GM23248 (cell line): ENCODE measurements around the gene RETREG1. TPM values are rescaled to one million over a fixed set of nuclear protein-coding genes. Genes with fewer than 3 reads are reported as not detected.

Experiments used
- DNase-seq: peaks from one replicate; pipeline ENCODE4 v3.0.0-alpha.2; 2015
- H2AFZ ChIP-seq: fragments of 200-600 bp; sonication (generic); 2 replicates; pipeline ENCODE4 v1.6.1; 2016; ENCODE audit warnings: antibody characterized with exemption
- H3F3A ChIP-seq: fragments of 200-600 bp; sonication (generic); 2 replicates; pipeline ENCODE4 v1.6.1; 2016; ENCODE audit warnings: mild to moderate bottlenecking, antibody characterized with exemption, mixed run types; ENCODE audit not compliant: insufficient read depth
- H3K27ac ChIP-seq: fragments of 200-600 bp; sonication (generic); 2 replicates; pipeline ENCODE4 v1.5.1; 2016; ENCODE audit warnings: mild to moderate bottlenecking
- H3K27me3 ChIP-seq: fragments of 200-600 bp; sonication (generic); replicated peaks from 2 replicates; pipeline ENCODE4 v1.6.1; 2016; ENCODE audit warnings: mild to moderate bottlenecking; ENCODE audit not compliant: insufficient read depth
- H3K36me3 ChIP-seq: fragments of 200-600 bp; sonication (generic); 2 replicates; pipeline ENCODE4 v1.6.1; 2016; ENCODE audit warnings: low read depth, mild to moderate bottlenecking
- H3K4me1 ChIP-seq: fragments of 200-600 bp; sonication (generic); 2 replicates; pipeline ENCODE4 v1.6.1; 2016; ENCODE audit warnings: mild to moderate bottlenecking; ENCODE audit not compliant: insufficient read depth
- H3K4me2 ChIP-seq: fragments of 200-600 bp; sonication (generic); one replicate; pipeline ENCODE4 v1.6.1; 2016; ENCODE audit warnings: mild to moderate bottlenecking; ENCODE audit not compliant: unreplicated experiment
- H3K4me3 ChIP-seq: fragments of 200-600 bp; sonication (generic); 2 replicates; pipeline ENCODE4 v1.5.1; 2016; ENCODE audit warnings: mild to moderate bottlenecking
- H3K79me2 ChIP-seq: fragments of 200-600 bp; sonication (generic); 2 replicates; pipeline ENCODE4 v1.6.1; 2016; ENCODE audit warnings: mild to moderate bottlenecking; ENCODE audit not compliant: insufficient read depth
- H3K9ac ChIP-seq: fragments of 200-600 bp; sonication (generic); 2 replicates; pipeline ENCODE4 v1.6.1; 2016; ENCODE audit warnings: mild to moderate bottlenecking
- H3K9me2 ChIP-seq: fragments of 200-600 bp; sonication (generic); 2 replicates; pipeline ENCODE4 v1.6.1; 2016; ENCODE audit warnings: mixed run types, mild to moderate bottlenecking, moderate library complexity; ENCODE audit not compliant: insufficient read depth
- H3K9me3 ChIP-seq: fragments of 200-600 bp; sonication (generic); one replicate; pipeline ENCODE4 v1.6.1; 2017; ENCODE audit warnings: low read depth
- H4K20me1 ChIP-seq: fragments of 200-600 bp; sonication (generic); 2 replicates; pipeline ENCODE4 v1.6.0; 2016; ENCODE audit not compliant: insufficient read depth
- EZH2 ChIP-seq: fragments of 200-600 bp; sonication (generic); IDR thresholded peaks from 2 replicates; pipeline ENCODE4 v1.6.1; 2018; ENCODE audit warnings: antibody characterized with exemption, mild to moderate bottlenecking; ENCODE audit not compliant: insufficient read depth, poor library complexity, severe bottlenecking
- EZH2phosphoT487 ChIP-seq: fragments of 200-600 bp; sonication (generic); IDR thresholded peaks from 2 replicates; pipeline ENCODE4 v1.6.1; 2018; ENCODE audit warnings: antibody characterized with exemption, moderate library complexity, mild to moderate bottlenecking, low read depth; ENCODE audit not compliant: insufficient read depth
- WGBS, 2 experiments: methylation state at CpG; one replicate each; pipeline ENCODE4 v1.1.6; 2015 to 2017; ENCODE audit warnings: low lambda C conversion rate in 2 of 2, low coverage in 1 of 2; ENCODE audit errors: missing lambda C conversion rate in 2 of 2; 5-methylcytosine and 5-hydroxymethylcytosine counted together
- in situ Hi-C: fragments of 300-500 bp; cut with MboI; formaldehyde crosslinking; loops from 2 replicates; pipeline ENCODE4 v1.15.0; 2020
- polyA plus RNA-seq: library from polyadenylated mRNA; unstranded; fragments of >200 nt; fragmentation: Nextera tagmentation; extraction: Ambion mirVana; gene quantifications from 2 replicates; pipeline ENCODE4 v1.2.1, GENCODE V29; 2016
- total RNA-seq: library from RNA; depleted of rRNA; stranded (reverse); fragments of >200 nt; shearing (Covaris generic); gene quantifications from 2 replicates; pipeline ENCODE4 v1.2.3, GENCODE V29; 2014

Gene RETREG1
- total and polyA plus RNA-seq, 2 experiments from 2014 or later = 0.22 to 1.1 TPM

DNA sequence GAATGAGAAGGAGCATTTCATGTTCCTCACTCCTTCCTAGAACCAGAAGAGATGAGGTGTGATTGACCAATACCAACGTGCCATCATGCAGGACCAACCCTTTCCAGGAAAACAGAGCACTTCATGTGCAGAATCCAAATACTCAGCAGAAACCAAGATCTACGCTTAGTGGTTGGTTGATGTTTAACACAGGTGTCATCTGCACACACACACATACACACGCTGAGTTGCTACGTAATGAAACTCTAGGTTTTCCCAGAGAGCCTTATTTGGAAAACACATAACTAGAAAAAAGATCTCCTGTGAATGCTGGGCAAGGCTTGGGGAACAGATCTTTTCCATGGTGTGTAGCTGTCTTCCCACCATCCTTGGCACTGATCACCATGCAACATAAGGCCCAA lies 130.1 kb downstream of the RETREG1 start:
- no peaks in the 10 kb centered on the region for H3K9me2 ChIP-seq
- H3K4me1 ChIP-seq = no peaks in the 10 kb centered on the region
- no peaks in the 10 kb centered on the region for H3K27me3 ChIP-seq
- no peak for DNase-seq
- H3K4me2 ChIP-seq = no peak overlapping the region
- 76 to 82% methylated on average over 4 of the region's 4 CpGs for WGBS, 2 experiments
- H4K20me1 ChIP-seq = no peaks in the 10 kb centered on the region
- no peak overlapping the region for H3K9ac ChIP-seq
- no peak overlapping the region for H2AFZ ChIP-seq
- no peak overlapping the region for H3K27ac ChIP-seq
- TF ChIP-seq EZH2 (no peak), EZH2phosphoT487 (no peak)
- H3K36me3 ChIP-seq = no peaks in the 10 kb centered on the region
- H3K4me3 ChIP-seq = no peak overlapping the region
- H3K9me3 ChIP-seq = no peaks in the 10 kb centered on the region
- H3K79me2 ChIP-seq = no peaks in the 10 kb centered on the region
- 0 out of 2 replicates have a peak, but pooled peaks cover 3% of the 10 kb centered on the region for H3F3A ChIP-seq
- in situ Hi-C loops = loop anchor here (10.0 kb wide), 1 partner anchor 68 kb away; no protein-coding TSS in a partner anchor

GRCh38 chr5:16485656-16486055 lies 131.1 kb downstream of the RETREG1 start:
- Histone ChIP-seq H3K9me2 (no peaks in the 10 kb centered on the region), H3K79me2 (no peaks in the 10 kb centered on the region), H3F3A (0 out of 2 replicates have a peak, but pooled peaks cover 3% of the 10 kb centered on the region), H3K27ac (no peak overlapping the region), H3K4me3 (no peak overlapping the region), H4K20me1 (no peaks in the 10 kb centered on the region), H2AFZ (no peak overlapping the region), H3K9ac (no peak overlapping the region), H3K4me2 (no peak overlapping the region), H3K27me3 (no peaks in the 10 kb centered on the region), H3K36me3 (no peaks in the 10 kb centered on the region), H3K4me1 (no peaks in the 10 kb centered on the region), H3K9me3 (no peaks in the 10 kb centered on the region)
- in situ Hi-C loops = loop anchor here (10.0 kb wide), 1 partner anchor 69 kb away; no protein-coding TSS in a partner anchor
- TF ChIP-seq EZH2 = no peak
- no peak for TF ChIP-seq EZH2phosphoT487
- DNase-seq = no peak

- H3K27me3 ChIP-seq = no peaks in the 10 kb centered on the region
- no peak overlapping the region for H3K27ac ChIP-seq
- no peak for DNase-seq
- no peaks in the 10 kb centered on the region for H3K4me1 ChIP-seq
- no peak for TF ChIP-seq EZH2phosphoT487
- no peak for TF ChIP-seq EZH2
- no peaks in the 10 kb centered on the region for H4K20me1 ChIP-seq
- H3F3A ChIP-seq = no peaks in the 10 kb centered on the region
- no peaks in the 10 kb centered on the region for H3K9me2 ChIP-seq
- H3K36me3 ChIP-seq = no peaks in the 10 kb centered on the region
- H3K9ac ChIP-seq = no peak overlapping the region
- H3K79me2 ChIP-seq = no peaks in the 10 kb centered on the region
- no peak overlapping the region for H3K4me3 ChIP-seq
- in situ Hi-C loops = loop anchor here (10.0 kb wide), 1 partner anchor 71 kb away; no protein-coding TSS in a partner anchor
- H2AFZ ChIP-seq = no peak overlapping the region
- 67 to 70% methylated on average over 1 of the region's 1 CpG for WGBS, 2 experiments
- H3K9me3 ChIP-seq = no peaks in the 10 kb centered on the region
- H3K4me2 ChIP-seq = no peak overlapping the region
Observed at GRCh38 chr5:16484081-16484480, 132.7 kb downstream of the RETREG1 start.

- no peaks in the 10 kb centered on the region for H3K9me3 ChIP-seq
- H3K4me2 ChIP-seq = no peak overlapping the region
- TF ChIP-seq EZH2phosphoT487 (no peak), EZH2 (no peak)
- H3F3A ChIP-seq = no peaks in the 10 kb centered on the region
- no peaks in the 10 kb centered on the region for H3K9me2 ChIP-seq
- H4K20me1 ChIP-seq = no peaks in the 10 kb centered on the region
- no peak for DNase-seq
- no peak overlapping the region for H3K4me3 ChIP-seq
- no peaks in the 10 kb centered on the region for H3K79me2 ChIP-seq
- no peak overlapping the region for H3K27ac ChIP-seq
- no peaks in the 10 kb centered on the region for H3K36me3 ChIP-seq
- in situ Hi-C loops = loop anchor here (10.0 kb wide), 1 partner anchor 71 kb away; no protein-coding TSS in a partner anchor
- no peak overlapping the region for H2AFZ ChIP-seq
- no peak overlapping the region for H3K9ac ChIP-seq
- no peaks in the 10 kb centered on the region for H3K4me1 ChIP-seq
- H3K27me3 ChIP-seq = no peaks in the 10 kb centered on the region
Observed at GRCh38 chr5:16483361-16483760, 133.4 kb downstream of the RETREG1 start.

GRCh38 chr5:16482891-16483290 lies 133.9 kb downstream of the RETREG1 start:
- H3K9me2 ChIP-seq = no peaks in the 10 kb centered on the region
- H2AFZ ChIP-seq = no peak overlapping the region
- no peaks in the 10 kb centered on the region for H3F3A ChIP-seq
- no peaks in the 10 kb centered on the region for H3K27me3 ChIP-seq
- H3K27ac ChIP-seq = no peak overlapping the region
- H3K4me3 ChIP-seq = no peak overlapping the region
- WGBS, 2 experiments = 92 to 97% methylated on average over 2 of the region's 2 CpGs
- H3K79me2 ChIP-seq = no peaks in the 10 kb centered on the region
- in situ Hi-C loops = loop anchor here (10.0 kb wide), 1 partner anchor 72 kb away; no protein-coding TSS in a partner anchor
- H3K4me2 ChIP-seq = no peak overlapping the region
- DNase-seq = no peak
- H3K9me3 ChIP-seq = no peaks in the 10 kb centered on the region
- H4K20me1 ChIP-seq = no peaks in the 10 kb centered on the region
- TF ChIP-seq EZH2 (no peak), EZH2phosphoT487 (no peak)
- H3K36me3 ChIP-seq = no peaks in the 10 kb centered on the region
- no peaks in the 10 kb centered on the region for H3K4me1 ChIP-seq
- H3K9ac ChIP-seq = no peak overlapping the region
